GM19099 (cell line): ENCODE data around the gene ELMOD3.

Experiments
- POLR2A ChIP-seq: IDR thresholded peaks from 3 replicates; pipeline ENCODE4 v1.6.1; 2011; ENCODE audit warnings: low read depth; ENCODE audit not compliant: insufficient read length; ENCODE audit errors: extremely low read depth

Gene ELMOD3

DNA sequence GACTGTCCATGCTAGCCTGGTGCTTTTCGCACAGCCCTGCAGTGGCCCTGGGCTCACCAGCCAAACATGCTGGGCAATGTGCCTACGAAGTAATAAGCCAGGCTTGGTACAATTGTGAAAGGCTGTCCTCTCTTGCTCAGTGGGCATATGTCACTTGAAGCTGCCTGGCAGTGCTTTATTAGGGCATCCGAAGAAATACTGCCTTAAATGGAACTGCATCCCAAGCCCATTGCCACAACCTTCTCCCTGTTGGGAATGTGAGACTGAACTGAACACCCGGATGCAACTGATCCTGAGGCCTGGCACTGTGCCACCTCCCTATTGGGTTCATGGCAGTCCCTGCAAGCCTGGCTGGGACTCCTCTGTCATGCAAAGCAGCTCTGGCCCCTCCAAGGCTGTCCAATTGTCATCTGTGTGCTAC, 39.7 kb downstream of the ELMOD3 start:
- TF ChIP-seq POLR2A = no peak

DNA sequence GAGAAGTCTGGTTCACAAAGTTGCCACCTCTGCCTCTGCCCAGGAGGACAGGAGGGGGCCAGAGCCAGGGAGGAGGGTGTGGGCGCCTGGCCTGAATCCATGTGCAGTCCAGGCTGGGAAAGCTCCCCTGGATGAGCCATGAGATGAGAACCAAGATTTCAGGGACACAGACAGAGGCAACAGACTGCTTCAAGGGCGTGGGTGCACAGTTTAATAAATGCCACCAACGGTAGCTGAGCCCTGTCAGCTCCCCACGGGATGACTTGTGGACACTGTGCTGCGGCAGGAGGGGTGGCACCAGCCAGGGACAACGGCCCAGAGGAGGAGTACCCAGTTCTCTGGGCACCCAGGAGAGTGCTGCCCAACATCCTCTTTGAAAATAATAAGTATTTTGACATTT, 40.4 kb downstream of the ELMOD3 start:
- TF ChIP-seq POLR2A = no peak

DNA sequence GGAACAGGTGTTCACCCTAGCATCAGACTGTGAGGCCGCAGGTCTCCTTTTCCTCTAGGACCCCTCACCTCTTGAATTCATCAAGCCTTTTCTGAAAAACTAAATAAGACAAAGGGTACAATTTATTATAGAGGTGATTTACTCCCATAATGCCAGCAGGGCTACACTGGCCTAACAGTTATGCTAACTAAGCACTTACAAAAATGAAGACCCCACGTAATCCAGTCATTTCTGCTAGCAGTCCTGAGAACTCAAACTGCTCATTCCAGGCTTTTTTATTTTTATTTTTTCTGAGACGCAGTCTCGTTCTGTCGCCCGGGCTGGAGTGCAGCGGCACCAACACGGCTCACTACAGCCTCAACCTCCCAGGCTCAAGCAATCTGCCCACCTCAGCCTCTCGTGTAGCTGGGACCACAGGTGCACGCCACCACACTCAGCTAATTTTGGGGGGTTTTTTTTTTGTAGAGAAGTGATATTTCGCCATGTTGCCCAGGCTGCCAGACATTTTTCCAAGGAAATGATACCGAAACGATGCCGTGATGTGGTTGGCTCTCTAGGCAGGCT, 41.4 kb downstream of the ELMOD3 start:
- no peak for TF ChIP-seq POLR2A

DNA sequence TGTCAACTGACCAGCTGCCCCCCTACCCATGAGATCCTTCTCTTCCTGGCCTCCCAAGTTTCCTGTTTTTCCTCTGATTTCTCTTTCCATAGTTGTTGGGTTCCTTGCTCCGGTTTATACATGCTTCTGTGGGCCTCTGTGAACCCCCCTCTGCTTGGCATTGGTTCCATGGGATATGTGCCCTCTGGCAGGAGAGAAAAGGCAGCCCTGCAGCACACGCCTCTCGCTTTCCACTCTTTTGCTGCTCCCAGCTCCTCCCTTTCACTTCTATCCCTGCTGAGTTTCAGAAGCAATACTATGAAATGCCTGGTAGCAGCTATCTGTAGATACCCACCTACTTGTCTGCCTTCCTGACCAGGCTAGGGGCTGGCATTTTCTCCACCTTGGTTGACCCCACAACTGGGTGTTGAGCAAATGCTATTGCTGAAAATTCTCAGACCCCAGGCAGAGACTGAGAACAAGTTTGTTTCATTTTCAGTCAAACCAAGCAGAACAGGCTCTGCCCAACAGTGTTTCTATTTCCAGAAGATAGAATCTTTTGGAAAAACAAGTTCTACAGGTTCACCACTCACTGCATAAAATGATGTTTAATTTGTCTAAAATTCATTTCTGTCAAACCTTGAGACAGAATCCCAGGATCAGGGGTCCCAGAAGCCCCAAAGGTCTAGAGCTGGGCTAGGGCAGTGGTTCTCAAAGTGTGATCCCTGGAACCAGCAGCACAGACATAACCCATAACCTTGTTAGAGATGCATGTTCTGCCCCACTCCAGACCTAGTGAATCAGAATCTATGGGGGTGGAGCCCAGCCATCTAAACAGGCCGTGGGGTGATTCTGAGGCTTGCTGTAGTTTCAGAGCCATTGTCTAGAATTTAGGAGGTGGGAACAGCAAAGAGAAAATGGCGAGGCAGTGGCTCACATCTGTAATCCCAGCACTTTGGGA, 42.2 kb downstream of the ELMOD3 start:
- no peak for TF ChIP-seq POLR2A

DNA sequence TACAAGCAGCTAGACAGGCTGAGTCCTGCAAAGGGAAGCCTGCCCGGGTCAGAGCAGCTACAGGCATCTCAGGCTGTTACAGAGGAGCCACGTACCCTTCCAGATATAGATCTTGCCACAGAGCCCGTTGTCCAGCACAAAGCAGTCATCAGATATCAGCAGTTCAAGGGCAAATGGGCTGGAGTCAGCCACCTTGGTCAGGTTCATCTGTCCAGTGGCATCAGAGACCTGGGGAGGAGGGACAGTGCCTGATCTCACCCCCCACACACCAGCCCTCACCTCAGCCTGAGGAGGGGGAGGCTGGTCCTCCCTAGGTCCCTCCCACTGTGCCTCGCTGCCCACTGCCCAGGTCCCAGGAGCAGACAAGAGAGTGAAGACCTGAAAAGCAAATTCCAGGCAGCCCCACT, 43.4 kb downstream of the ELMOD3 start:
- no peak for TF ChIP-seq POLR2A

DNA sequence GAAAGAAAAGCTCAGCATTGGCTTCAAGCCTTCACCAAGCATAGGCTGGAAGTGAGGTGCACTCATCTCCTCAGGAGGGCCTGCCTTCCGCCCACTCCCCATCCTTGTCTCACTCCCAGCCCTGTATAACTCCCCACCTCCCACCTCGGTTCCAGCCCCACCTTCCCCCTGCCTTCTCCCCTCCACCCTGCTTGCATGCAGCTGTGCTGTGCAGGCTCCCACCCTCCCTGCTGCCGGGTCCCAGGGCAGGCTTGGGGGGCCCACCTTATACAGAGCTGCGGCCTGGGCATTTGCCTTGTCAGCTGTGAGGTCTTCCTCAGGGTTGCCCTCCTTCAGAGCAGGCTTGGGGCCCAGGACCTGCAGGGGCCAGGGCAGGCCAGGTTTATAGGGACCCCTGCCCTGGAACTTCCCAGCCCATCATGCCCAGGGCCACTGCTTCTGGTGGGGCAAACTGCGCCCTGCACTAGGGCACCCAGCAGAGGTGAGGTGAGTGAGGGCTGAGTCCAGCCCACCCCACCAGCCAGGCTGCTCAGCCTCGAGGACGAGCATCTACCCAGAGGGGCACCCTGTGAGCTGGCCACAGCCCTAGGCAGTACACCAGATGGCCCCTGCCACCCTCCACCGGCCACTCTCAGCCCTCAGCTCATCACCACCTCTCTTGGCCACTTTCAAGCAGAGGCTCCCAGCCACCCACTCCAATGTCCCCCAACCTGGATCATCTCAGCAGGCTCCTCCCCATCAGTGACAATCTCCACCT, 44.0 kb downstream of the ELMOD3 start:
- TF ChIP-seq POLR2A = no peak

DNA sequence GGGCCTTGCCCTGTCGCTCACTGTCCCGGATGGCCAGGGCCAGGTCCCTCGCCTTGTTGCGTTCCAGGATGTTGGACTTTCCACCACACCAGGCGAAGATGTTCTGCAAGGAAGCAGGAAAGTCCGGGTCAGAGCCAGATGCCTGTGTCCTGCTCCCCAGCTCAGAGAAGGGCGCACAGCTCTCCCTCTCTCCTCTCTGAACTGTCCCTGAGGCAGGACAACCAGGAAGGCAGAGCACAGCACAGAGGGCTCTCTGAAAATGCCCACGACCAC, 44.5 kb downstream of the ELMOD3 start:
- no peak for TF ChIP-seq POLR2A

DNA sequence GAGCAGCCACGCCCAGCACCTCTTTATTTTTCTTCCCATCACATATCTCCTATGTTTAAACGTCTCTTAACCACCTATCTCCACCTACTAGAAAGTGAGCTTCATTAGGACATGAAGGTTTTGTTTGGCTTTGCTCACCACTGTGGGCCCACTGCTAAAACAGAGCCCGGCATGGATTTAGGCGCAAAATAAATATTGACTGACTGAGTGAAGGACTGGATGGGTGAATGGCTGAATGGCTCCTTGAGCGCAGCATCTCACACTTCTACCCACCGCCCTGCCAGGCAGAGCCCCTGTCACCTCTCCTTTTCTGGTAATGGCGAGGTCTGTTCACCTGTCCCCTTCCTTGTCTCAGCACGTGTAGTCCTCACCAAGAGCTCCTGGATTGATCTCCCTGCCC, 45.5 kb downstream of the ELMOD3 start:
- no peak for TF ChIP-seq POLR2A

DNA sequence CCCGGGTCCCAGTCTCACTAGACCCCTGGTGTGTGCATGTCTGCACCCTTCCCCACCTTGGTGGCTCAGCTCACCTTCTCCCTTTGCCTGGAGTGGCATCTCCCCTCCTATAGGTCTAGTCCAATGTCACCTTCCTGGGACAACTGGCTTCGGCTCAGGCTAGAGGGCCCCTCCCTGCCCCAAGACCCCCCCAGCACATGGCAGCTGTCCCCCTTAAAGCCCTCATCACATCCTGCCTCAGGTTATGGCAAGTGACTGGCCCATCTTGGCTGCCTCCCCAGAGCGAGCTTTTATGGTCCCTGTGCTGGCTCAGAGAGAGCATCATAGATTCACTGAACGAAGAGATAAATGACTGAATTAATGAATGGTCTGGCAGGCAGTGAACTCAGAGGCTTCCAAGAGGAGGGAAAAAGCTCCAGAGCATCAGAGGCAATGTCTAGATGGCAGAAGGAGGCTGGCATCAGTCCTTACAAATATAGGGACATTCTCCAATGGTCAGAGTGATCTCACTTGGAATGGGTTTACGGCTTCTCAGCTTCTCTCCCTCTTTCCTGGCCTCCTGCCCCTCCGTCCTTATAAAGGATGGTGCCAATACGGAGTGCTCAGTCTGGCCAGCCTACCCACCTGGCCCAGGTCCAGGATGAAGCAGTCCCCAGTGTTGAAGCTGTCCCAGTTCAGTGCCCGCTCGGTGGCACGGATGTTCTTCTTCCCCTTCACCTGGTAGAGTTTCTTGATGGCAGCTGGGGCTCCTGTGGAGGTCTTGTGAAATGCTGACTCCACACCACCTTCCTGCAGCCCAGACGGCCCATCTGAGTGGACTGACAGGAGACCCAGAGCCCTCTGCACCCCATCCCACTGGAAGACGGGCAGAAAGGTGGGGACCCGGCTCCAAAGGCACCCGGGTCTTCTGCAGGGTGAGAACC, 46.2 kb downstream of the ELMOD3 start:
- TF ChIP-seq POLR2A = no peak

DNA sequence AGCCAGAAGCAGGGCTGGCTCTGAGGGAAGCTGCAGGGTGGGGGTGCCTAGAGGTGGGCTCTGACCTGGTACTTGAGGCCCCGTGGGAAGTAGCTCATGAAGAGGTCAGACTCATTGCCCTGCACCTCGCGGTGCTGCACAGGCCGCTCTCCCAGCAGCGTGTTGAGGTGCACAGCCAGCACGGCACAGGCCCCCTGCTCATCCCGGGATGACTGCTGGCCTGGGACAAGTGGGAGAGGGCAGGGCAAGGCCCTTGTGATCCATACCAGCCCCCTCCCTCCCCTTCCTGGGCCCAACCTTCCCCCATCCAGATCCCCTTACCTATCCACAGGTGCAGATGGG, 46.9 kb downstream of the ELMOD3 start:
- TF ChIP-seq POLR2A = no peak

DNA sequence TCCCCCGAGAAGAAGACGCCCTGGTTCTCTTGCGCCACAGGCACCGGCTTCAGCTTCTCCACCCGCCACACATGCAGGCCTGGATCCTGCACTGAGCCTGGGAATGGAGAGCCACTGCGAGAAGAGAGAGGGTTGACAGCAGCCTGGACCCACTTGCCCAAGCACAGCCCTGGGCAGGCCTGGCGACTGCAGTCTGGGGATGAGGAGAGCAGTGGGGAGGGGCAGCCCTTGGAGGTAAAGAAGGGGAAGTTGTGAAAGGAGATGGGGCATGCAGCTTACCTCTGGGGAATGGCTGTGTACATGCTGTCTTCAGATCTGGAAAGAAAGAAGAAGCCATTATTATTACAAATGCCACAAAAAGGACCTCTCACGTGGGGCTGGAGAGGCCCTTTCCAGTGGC, 47.3 kb downstream of the ELMOD3 start:
- no peak for TF ChIP-seq POLR2A

DNA sequence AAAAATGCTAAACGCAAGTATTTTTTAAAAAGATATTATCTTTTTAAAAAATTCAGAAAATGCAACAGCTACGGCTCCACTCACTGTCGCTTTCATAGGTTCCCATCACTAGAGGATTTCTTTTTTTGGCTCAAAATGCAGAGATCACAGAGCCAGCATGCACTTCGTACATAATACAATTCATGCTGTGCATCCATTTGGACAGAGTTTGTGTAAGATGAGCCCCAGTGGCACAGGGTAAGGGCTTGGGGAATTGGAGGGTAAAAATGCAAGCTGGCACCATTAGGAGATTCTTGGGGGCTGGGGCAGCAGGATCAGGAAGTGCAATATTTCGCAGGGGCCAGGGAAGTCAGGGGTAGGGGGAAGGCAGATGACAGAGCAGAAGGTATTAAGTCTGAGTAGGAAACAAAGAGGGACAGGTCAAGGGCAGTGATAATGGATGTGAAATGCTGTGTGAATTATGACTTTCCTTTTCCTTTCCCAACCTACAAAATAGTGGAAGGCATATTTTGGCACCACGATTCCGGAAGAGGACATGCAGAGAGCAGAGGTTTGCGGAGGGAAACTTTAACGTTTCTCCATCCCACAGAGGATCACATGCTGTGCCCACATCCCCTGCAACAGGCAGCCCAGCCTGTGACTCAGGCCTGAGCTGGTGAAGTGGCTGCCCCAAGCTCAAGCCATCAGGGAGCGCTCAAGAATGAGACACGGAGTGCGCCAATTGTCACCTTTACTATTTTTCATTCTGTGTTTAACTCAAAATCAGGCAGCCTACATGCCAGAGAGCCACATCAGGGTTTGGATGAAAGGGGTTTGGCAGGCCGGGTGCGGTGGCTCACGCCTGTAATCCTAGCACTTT, 50.9 kb downstream of the ELMOD3 start:
- no peak for TF ChIP-seq POLR2A

DNA sequence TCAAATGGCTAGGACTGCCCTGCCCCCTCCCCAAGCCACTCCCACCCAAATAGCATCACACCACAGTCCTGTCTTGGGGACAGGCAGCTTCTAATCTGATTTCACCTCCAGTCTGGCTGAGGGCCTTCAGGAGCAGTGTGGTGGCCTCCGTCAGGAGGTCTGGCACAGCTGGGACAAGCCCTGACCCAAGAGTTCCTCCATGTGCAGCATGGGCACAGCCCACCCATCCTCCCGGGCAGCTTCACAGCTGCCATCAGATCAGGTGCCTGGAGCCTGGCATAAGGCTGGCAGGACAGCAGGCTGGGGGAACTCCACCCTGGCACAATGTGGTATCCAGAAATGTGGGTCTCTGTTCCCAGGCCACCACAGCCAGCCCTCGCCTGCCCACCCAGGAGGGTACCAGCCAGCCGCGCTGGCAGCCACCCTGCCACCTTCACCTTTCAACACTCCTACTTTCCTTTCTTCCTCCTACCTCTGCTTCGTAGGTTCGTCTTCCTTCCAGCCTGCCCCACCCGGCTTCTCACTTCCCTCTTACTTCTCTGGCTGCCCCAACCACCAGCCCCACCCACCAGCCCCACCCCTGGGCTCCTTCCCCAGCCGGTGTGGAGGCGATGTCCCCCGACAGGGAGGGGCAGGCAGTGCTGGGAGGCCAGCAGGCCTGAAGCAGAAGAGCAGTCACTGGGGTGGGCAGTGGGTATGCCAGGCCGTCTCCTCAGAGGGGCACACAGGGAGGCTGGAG, 55.4 kb downstream of the ELMOD3 start, which contains the start of gene CAPG:
CAPG (minus strand) TSS at position 522 of the 739 bp plus-strand sequence. CDS start 8,221 bp downstream, outside the sequence.
- peak; percentile 53 for TF ChIP-seq POLR2A
